ENCODE data around the gene IQSEC1.

Gene IQSEC1

DNA sequence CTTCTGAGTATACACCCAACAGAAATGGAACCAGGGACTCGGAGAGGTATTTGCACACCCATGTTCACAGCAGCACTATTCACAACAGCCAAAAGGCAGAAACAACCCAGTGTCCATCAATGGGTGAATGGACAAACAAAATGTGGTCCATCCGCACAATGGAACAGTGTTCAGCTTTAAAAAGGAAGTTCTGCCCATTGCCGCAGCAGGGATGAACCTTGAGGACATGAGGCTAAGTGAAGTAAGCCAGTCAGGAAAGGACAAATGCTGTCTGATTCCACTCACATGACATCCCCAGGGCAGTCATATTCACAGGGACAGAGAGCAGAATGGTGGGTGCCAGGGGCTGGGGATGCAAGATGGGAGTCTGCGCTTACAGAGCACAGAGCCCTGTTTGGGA lies 7.5 kb downstream of the IQSEC1 start:
- in situ Hi-C loops (cut with MboI; ENCODE audit: low sequenced_read_pairs, unreplicated experiment), result no loop called here
- TF ChIP-seq, protein P1, sequence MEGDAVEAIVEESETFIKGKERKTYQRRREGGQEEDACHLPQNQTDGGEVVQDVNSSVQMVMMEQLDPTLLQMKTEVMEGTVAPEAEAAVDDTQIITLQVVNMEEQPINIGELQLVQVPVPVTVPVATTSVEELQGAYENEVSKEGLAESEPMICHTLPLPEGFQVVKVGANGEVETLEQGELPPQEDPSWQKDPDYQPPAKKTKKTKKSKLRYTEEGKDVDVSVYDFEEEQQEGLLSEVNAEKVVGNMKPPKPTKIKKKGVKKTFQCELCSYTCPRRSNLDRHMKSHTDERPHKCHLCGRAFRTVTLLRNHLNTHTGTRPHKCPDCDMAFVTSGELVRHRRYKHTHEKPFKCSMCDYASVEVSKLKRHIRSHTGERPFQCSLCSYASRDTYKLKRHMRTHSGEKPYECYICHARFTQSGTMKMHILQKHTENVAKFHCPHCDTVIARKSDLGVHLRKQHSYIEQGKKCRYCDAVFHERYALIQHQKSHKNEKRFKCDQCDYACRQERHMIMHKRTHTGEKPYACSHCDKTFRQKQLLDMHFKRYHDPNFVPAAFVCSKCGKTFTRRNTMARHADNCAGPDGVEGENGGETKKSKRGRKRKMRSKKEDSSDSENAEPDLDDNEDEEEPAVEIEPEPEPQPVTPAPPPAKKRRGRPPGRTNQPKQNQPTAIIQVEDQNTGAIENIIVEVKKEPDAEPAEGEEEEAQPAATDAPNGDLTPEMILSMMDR (IDR thresholded peaks at IDR 0.05; ENCODE audit: borderline replicate concordance, control extremely low read depth, extremely low read depth, insufficient read depth, missing control alignments), result no peak
- DNase-seq (ENCODE audit: low spot score), result no peak

DNA sequence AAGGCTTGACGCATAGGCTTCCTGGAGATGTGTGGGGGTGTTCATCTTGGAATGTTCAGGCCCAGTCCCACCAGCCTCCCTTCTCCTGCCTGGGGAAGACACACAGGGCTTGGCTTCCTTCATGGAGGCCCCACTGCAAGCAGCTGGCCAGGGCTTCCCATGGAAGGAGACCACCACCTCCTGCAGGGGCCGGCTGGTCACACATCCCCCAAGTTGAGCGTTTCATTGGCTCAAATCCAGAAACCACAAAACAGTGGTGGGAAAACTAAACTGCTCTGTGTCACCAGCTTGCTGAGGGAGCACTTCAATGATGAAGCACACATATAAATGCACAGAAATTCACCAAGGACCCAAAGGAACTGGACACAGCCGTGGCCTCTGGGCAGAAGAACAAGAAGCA lies 8.3 kb downstream of the IQSEC1 start:
- in situ Hi-C loops (cut with MboI; ENCODE audit: low sequenced_read_pairs, unreplicated experiment), result no loop called here
- TF ChIP-seq, protein P1 (IDR thresholded peaks at IDR 0.05; ENCODE audit: borderline replicate concordance, control extremely low read depth, extremely low read depth, insufficient read depth, missing control alignments), result no peak
- no peak for DNase-seq (ENCODE audit: low spot score)

DNA sequence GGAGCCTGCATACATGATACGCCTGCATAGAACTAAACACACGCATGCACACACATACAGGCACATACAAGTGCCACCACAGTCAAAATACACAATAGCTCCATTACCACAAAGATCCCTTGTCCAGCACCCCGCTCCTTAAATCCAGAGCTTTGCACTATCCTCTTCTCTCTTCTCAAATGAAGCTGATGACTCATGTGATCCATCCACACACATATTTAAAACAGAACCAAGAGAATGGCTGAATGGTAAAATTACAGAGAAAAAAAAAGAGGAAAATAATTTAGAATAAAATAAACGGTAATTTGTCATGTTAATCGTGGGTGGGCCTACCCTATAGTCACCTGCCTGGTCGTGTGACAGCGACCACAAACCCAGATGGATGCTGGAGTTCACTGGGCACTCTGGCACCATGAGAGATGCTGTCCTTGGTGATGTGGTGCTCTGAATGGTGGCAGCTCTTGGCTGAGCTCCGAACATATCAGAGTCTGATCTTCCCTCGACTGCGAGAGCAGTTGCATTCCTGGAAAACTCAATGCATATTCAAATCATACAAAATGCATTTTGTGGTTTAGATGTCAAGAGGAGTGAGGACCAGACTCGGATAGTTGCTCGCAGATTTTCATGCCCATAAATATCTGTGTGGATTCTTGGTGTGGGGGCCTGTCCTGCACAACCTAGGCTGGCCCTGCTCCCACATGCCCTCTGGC lies 8.9 kb downstream of the IQSEC1 start:
- TF ChIP-seq, protein P1 (IDR thresholded peaks at IDR 0.05; ENCODE audit: borderline replicate concordance, control extremely low read depth, extremely low read depth, insufficient read depth, missing control alignments), result no peak
- no peak for DNase-seq (ENCODE audit: low spot score)
- in situ Hi-C loops (cut with MboI; ENCODE audit: low sequenced_read_pairs, unreplicated experiment), result no loop called here

DNA sequence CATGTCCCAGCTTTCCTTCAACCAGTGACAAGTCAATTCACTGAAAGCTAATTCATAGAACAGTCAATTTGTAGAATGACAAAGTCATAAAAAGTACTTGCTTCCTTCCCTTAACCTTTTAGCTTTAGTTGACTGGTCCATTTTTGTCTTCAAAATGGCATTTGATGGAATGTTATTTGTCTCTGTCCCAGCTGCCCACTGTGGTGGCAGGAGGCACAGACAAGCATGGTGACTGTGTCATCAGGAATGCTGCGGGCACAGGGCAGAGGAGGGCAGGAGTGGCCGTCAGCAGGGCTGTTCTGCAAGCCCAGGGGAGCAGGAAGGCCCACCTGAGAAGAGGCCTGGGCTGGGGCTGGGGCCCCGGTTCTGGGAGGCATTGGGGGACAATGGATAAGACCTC lies 10.0 kb downstream of the IQSEC1 start:
- in situ Hi-C loops (cut with MboI; ENCODE audit: low sequenced_read_pairs, unreplicated experiment), result no loop called here
- TF ChIP-seq, protein P1 (IDR thresholded peaks at IDR 0.05; ENCODE audit: borderline replicate concordance, control extremely low read depth, extremely low read depth, insufficient read depth, missing control alignments), result no peak

DNA sequence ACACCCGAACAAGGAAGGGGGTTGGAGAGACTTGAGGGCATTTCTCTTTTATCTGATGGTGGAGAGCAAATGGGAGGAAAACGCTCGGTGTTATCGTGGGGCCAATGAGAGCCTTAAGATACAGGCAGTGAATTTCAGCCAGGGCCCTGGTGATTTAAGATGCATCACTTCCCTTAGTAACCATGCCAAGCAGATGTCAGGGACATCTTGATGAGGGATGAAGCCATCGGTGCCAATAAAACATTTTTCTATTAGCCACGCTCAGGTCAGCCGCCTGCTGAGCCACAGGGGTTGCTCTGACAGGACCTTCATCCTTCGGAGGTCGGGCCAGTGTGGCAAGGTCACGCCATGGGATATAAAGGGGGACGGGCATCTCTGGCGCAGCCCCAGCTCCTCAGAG lies 10.6 kb downstream of the IQSEC1 start:
- TF ChIP-seq, protein P1 (IDR thresholded peaks at IDR 0.05; ENCODE audit: borderline replicate concordance, control extremely low read depth, extremely low read depth, insufficient read depth, missing control alignments), result no peak
- no peak for DNase-seq (ENCODE audit: low spot score)
- in situ Hi-C loops (cut with MboI; ENCODE audit: low sequenced_read_pairs, unreplicated experiment), result no loop called here

More for the DNA sequence above, 10.0 kb downstream of the IQSEC1 start:
- DNase-seq (ENCODE audit: low spot score), result no peak

DNA sequence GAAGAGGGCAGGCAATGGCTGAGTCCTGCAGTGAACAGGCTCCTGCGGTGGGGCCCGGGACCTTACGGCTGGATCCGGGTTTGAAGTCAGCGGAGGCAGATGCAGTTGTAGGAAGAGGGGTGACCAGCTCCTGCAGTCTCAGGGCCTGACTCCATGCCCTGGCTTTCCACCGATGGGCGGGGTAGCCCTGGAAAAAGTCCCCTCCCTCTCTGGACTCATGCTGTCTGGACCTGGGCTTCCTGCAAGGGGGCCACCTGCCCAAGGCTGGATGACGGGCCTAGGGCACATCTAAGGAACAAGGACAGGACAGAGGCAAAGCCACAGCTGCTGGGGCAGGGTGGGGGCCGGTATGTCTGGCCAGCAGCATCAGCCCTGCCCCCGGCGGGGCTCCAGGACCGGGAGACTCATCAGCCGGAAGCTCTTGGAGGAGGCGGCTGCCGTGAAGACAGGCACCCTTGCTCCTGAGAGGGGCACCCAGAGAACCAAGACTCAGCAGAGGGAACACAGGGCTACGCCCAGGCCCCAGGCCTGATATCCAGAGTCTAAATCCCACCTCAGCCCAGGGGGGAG lies 12.8 kb downstream of the IQSEC1 start:
- TF ChIP-seq, protein P1 (IDR thresholded peaks at IDR 0.05; ENCODE audit: borderline replicate concordance, control extremely low read depth, extremely low read depth, insufficient read depth, missing control alignments), result no peak
- no peak for DNase-seq (ENCODE audit: low spot score)
- in situ Hi-C loops (cut with MboI; ENCODE audit: low sequenced_read_pairs, unreplicated experiment), result no loop called here

Measured in GM13976 (cell line).